ENCODE measurements around the gene STARD10. TPM values are rescaled to one million over a fixed set of nuclear protein-coding genes. Genes with fewer than 3 reads are reported as not detected.

The STARD10 gene
- total and polyA plus RNA-seq, 9 of the 15 experiments (the other 6 are each of a cell fraction or from before 2014, with no cell fraction given) = 0.15 to 52.9 (median 32.3) TPM

GRCh38 chr11:72705442-72706365, 88.1 kb downstream of the STARD10 start (continued):
- TF ChIP-seq, protein P1, sequence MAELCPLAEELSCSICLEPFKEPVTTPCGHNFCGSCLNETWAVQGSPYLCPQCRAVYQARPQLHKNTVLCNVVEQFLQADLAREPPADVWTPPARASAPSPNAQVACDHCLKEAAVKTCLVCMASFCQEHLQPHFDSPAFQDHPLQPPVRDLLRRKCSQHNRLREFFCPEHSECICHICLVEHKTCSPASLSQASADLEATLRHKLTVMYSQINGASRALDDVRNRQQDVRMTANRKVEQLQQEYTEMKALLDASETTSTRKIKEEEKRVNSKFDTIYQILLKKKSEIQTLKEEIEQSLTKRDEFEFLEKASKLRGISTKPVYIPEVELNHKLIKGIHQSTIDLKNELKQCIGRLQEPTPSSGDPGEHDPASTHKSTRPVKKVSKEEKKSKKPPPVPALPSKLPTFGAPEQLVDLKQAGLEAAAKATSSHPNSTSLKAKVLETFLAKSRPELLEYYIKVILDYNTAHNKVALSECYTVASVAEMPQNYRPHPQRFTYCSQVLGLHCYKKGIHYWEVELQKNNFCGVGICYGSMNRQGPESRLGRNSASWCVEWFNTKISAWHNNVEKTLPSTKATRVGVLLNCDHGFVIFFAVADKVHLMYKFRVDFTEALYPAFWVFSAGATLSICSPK (IDR thresholded peaks at IDR 0.05; ENCODE audit: borderline replicate concordance) = no peak
- TF ChIP-seq, protein P2, sequence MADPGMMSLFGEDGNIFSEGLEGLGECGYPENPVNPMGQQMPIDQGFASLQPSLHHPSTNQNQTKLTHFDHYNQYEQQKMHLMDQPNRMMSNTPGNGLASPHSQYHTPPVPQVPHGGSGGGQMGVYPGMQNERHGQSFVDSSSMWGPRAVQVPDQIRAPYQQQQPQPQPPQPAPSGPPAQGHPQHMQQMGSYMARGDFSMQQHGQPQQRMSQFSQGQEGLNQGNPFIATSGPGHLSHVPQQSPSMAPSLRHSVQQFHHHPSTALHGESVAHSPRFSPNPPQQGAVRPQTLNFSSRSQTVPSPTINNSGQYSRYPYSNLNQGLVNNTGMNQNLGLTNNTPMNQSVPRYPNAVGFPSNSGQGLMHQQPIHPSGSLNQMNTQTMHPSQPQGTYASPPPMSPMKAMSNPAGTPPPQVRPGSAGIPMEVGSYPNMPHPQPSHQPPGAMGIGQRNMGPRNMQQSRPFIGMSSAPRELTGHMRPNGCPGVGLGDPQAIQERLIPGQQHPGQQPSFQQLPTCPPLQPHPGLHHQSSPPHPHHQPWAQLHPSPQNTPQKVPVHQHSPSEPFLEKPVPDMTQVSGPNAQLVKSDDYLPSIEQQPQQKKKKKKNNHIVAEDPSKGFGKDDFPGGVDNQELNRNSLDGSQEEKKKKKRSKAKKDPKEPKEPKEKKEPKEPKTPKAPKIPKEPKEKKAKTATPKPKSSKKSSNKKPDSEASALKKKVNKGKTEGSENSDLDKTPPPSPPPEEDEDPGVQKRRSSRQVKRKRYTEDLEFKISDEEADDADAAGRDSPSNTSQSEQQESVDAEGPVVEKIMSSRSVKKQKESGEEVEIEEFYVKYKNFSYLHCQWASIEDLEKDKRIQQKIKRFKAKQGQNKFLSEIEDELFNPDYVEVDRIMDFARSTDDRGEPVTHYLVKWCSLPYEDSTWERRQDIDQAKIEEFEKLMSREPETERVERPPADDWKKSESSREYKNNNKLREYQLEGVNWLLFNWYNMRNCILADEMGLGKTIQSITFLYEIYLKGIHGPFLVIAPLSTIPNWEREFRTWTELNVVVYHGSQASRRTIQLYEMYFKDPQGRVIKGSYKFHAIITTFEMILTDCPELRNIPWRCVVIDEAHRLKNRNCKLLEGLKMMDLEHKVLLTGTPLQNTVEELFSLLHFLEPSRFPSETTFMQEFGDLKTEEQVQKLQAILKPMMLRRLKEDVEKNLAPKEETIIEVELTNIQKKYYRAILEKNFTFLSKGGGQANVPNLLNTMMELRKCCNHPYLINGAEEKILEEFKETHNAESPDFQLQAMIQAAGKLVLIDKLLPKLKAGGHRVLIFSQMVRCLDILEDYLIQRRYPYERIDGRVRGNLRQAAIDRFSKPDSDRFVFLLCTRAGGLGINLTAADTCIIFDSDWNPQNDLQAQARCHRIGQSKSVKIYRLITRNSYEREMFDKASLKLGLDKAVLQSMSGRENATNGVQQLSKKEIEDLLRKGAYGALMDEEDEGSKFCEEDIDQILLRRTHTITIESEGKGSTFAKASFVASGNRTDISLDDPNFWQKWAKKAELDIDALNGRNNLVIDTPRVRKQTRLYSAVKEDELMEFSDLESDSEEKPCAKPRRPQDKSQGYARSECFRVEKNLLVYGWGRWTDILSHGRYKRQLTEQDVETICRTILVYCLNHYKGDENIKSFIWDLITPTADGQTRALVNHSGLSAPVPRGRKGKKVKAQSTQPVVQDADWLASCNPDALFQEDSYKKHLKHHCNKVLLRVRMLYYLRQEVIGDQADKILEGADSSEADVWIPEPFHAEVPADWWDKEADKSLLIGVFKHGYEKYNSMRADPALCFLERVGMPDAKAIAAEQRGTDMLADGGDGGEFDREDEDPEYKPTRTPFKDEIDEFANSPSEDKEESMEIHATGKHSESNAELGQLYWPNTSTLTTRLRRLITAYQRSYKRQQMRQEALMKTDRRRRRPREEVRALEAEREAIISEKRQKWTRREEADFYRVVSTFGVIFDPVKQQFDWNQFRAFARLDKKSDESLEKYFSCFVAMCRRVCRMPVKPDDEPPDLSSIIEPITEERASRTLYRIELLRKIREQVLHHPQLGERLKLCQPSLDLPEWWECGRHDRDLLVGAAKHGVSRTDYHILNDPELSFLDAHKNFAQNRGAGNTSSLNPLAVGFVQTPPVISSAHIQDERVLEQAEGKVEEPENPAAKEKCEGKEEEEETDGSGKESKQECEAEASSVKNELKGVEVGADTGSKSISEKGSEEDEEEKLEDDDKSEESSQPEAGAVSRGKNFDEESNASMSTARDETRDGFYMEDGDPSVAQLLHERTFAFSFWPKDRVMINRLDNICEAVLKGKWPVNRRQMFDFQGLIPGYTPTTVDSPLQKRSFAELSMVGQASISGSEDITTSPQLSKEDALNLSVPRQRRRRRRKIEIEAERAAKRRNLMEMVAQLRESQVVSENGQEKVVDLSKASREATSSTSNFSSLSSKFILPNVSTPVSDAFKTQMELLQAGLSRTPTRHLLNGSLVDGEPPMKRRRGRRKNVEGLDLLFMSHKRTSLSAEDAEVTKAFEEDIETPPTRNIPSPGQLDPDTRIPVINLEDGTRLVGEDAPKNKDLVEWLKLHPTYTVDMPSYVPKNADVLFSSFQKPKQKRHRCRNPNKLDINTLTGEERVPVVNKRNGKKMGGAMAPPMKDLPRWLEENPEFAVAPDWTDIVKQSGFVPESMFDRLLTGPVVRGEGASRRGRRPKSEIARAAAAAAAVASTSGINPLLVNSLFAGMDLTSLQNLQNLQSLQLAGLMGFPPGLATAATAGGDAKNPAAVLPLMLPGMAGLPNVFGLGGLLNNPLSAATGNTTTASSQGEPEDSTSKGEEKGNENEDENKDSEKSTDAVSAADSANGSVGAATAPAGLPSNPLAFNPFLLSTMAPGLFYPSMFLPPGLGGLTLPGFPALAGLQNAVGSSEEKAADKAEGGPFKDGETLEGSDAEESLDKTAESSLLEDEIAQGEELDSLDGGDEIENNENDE (IDR thresholded peaks at IDR 0.05; ENCODE audit: low read depth, low read length) = no peak
- TF ChIP-seq CEBPG (CRISPR knock-in tag; IDR thresholded peaks at IDR 0.05) (no peak), CEBPG (tag; conservative IDR thresholded peaks at IDR 0.05 in 1 of 2, IDR thresholded peaks at IDR 0.05 in 1 of 2) (no peak), TBP (optimal IDR thresholded peaks at IDR 0.05; ENCODE audit: low read depth, low read length) (no peak), ZNF311 (CRISPR knock-in tag; IDR thresholded peaks at IDR 0.05) (no peak)

All from K562 (cell line).